GM18861 (cell line): Measurements from ENCODE around the gene STMN3.
"Not testable (repeated sequence)": the region's sequence is repeated elsewhere in the genome, so short reads cannot be mapped to it uniquely, and the experiment has no call there.

ENCODE experiments used
- ATAC-seq: cut with Tn5 transposase; IDR thresholded peaks from one replicate; pipeline ENCODE4 v1.9.1; 2021; ENCODE audit not compliant: unreplicated experiment

The STMN3 gene

DNA sequence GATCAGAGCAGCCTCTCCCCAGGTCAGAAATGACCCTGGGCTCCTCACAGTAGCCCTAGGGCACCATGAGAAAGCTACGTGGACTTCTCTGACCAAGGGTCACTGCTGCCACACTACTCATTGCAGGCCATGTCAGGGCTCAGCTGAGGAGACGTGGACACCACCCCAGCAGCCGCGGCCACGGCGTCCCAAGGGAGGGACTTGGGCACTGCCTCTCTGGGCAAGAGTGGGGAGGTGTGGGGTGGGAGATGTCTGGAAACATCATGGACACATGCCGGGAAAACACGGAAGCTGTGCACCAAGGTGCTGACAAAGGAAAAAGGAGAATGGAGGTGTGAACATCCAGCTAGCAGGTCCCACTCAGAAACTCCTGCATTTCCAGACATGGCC lies 35.4 kb downstream of the STMN3 start:
- no peak for ATAC-seq

GRCh38 chr20:63617092-63617875 lies 35.9 kb downstream of the STMN3 start:
- no peak for ATAC-seq

DNA sequence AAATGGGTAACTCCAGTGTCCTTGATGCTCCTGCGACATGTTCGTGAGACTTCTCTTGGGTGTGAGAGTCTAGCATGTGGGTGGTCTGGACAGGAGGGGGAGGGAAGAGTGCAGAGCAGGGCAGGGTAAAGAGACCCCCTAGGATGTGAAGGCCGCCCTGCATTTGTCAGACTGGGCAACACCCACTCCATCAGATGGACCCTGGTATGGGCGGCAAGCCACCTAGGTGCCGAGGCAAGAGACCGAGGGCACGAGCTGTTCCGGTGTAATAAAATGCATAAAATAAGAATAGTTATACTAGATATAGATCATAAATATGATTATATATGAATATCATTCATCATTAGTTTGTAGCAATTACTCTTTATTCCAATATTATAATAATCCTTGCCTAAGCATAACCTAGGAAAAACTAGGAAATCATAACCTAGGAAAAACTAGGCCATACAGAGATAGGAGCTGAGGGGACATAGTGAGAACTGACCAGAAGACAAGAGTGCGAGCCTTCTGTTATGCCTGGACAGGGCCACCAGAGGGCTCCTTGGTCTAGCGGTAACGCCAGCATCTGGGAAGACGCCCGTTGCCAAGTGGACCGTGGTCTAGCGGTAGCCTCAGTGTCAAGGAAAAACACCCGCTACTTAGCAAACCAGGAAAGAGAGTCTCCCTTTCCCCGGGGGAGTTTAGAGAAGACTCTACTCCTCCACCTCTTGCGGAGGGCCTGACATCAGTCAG lies 39.2 kb downstream of the STMN3 start:
- ATAC-seq, result not testable (repeated sequence)

GRCh38 chr20:63612276-63612931 lies 40.8 kb downstream of the STMN3 start:
- no peak for ATAC-seq

DNA sequence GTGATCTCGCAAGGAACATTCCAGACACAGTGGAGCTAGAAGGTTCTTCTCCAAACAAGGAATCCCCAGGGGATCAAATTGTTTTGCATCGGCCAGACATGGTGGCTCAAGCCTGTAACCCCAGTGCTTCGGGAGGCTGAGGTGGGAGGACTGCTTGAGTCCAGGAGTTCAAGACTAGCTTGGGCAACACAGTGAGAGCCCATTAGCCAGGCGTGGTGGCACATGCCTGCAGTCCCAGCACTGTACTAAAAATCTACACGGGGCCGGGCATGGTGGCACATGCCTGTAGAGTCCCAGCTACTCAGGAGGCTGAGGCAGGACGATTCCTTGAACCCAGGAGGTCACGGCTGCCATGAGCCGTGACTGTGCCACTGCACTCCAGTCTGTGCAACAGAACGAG lies 41.6 kb downstream of the STMN3 start:
- ATAC-seq, result no peak

- ATAC-seq, result no peak
Observed at GRCh38 chr20:63610581-63611435, 42.4 kb downstream of the STMN3 start.

DNA sequence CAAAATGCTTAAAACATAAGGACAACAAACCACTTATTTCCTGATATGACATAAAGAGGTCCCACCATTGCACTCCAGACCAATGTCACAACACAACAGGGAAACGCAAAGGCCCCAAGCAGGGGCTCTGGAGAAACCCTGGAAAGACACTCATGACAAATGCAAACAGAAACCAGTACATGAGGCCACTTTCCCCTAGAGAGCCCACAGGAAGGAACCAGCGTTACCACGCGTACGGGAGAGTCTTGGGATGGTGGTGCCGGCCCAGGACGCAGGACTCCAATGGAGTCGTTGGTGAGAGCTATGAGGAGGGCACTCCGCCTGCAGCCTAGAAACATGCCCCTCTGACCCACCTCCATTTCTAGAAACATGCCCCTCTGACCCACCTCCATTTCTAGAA lies 46.5 kb downstream of the STMN3 start:
- no peak for ATAC-seq

GRCh38 chr20:63602321-63602720 lies 50.9 kb downstream of the STMN3 start:
- no peak for ATAC-seq

DNA sequence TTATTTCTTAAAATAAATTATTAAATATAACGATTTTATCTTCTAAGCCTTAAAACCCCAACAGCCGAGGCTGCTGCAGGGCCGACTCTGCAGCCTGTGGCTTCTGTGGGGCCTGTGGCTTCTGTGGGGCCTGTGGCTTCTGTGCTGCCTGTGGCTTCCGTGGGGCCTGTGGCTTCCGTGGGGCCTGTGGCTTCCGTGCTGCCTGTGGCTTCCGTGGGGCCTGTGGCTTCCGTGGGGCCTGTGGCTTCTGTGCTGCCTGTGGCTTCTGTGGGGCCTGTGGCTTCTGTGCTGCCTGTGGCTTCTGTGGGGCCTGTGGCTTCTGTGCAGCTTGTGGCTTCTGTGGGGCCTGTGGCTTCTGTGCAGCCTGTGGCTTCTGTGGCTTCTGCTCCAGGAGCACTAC lies 51.5 kb downstream of the STMN3 start:
- not testable (repeated sequence) for ATAC-seq

DNA sequence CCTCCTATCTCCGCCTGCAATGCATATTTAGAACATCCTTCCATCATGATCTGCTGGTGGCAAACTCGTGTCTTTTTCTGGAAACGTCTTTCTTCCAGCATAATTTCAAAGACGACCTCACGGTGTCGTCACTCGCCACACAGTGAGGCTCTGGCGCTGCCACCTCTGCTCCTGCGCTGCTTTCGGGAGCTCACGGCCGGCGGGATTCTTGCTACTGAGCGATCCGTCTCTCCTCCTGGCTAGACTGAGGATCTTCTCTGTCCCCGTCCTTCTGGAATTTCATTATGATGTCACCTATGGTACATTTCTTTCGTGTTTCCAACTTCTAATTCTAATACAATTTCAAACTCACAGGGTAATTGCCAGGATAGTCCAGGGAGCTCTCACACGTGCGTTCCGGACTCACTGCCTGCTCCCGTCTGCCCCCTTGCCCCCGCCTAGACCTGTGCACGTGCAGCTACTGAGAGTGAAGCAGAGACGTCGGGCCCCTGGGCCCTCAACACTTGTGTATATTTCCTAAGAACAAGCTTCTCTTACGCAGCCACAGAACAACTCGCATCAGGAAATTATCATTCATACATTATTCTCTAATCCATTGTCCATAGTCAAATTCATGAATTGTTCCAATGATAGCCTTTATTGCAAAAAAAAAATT lies 53.7 kb downstream of the STMN3 start:
- ATAC-seq, result no peak

- no peak for ATAC-seq
Observed at GRCh38 chr20:63598479-63599395, 54.5 kb downstream of the STMN3 start.

DNA sequence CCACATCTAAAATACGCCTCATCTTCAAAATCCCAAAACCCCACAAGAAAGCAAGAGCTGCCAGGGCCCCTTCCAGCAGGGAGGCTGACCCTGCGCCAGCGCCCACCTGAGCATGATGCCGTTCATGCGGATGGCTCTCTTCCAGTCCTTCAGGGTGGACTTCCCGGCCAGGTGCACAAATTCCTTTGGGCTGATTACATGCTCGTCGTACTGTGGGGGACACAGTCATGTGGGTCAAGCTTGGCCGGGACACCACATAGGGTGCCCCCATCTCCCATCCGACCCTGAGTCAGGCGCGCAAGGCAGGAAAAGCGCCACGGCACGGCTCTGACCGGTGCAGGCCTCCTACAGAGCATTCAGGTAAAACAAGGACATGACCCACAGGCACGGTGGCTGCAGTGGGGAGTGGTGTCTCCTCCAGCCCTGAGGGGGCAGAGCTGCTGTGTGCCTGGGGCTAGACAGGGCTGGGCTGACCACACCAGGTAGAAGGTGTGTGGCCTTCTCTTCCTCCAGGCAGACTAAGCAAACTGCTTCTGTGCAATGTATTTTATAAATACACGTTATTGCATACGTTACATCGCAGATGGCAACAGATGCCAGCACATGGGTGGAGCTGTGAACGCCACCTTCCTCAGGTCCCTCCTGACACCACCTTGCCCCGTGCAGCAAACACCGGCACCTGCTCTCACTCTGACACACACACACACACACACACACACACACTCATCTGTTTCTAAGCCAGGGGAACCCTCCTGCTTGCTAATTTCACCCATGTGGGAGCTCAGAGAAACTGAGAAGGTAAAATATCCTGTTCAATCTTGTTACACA lies 55.4 kb downstream of the STMN3 start:
- no peak for ATAC-seq

DNA sequence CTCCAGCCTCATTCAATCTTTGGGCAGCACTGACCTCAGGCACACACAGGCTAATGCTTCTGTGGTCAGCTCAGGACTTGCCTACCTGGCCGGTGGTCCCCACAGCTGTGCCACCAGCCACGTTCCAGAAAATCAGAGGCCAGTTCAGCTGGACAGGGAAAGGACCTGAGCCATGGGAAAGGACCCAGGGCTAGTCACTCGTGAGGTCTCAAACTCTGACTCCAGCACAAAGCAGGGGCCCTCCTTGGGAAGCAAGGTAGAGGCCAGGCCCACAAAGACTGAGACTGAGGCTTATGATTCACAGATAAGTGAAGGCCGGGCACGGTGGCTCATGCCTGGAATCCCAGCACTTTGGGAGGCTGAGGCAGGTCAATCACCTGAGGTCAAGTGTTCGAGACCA lies 56.8 kb downstream of the STMN3 start:
- ATAC-seq, result no peak

DNA sequence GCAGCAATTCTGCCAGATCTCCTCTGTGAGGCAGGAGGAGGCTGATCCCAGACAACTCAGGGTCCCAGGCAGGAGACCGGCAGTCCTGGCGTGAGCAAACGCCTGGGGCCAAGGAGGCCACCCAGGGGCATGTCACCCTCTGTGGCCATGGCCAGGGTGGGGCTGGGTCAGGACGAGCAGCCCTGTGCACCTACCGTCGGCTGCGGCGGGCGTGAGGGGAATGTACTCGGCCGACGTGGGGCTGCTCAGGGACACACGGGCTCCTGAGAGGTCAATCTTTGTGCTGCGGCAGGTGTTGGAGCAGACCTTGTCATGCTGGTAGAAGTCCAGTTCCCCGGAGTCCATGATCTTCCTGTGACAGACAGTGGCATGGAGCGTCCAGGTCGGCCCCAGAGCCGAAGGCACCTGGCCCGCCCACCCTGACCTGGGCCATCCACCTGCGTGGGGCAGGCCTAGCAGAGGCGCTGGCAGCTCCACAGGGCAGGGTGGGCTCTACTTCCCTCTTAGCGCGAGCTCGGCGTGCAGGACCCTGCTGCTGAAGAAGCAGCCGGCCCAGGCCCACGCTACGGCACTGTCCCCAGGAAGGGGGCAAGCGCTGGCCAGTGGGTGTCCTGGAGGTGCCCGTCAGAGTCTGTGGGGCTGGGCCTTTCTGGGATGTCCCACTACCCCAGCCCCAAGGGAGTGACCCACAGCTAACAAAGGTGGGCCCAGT lies 57.7 kb downstream of the STMN3 start:
- ATAC-seq, result no peak

DNA sequence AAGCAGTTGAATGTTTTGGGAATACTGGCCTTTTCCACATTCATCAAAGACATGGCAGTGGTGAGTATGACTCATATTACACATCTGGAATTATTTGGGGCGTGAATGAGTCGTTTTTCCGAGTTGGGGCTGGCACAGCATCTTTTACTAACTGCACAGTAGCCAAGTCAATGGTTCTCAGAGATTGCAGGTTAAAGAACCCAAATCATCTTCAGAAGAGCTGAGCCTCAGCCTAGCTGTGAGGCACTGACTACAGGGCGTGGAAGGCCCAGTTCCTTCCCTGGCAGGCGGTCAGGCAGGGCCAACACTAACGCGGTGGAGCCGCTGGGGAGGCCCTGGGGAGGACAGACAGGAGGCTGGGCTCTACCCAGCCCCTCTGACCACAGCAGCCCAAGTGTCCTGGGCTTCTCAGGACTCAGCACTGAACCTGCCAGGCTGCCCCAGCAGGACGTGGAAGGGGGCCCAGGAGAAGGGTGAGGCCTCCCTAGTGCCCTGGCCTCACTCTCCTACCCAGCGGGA lies 59.1 kb downstream of the STMN3 start:
- no peak for ATAC-seq

DNA sequence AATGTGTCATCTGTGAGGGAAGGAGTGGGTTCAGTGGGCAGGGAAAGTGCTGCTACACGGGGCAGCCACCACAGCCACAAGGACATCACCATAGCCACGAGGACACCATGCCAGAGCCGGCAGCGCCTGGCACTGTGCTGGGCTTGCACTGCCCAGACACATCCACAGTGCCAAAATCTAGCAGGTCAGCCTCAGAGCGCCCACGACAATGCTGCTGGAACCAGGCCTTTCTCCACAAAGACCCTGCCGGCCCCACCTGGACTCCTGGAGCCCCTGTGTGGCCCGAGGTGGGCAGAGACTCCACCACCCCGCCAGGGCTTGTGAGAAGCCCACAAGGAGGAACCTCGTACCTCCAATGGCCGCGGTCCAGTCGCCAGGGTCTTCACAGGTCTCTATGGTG lies 60.6 kb downstream of the STMN3 start:
- ATAC-seq, result no peak

- no peak for ATAC-seq
Observed at GRCh38 chr20:63591786-63592355, 61.4 kb downstream of the STMN3 start.
